ENCODE data around the gene ZMYND19. TPM values are rescaled to one million over a fixed set of nuclear protein-coding genes. Genes with fewer than 3 reads are reported as not detected.
A peak's percentile ranks its signal among the peaks of the same experiment; 100 is the strongest.
"Not testable (repeated sequence)": the region's sequence is repeated elsewhere in the genome, so short reads cannot be mapped to it uniquely, and the experiment has no call there.

ZMYND19 gene
- total RNA-seq, 6 donors from 2014 or later = 10.2 to 28.3 (median 20.9) TPM

GRCh38 chr9:137540536-137540935, 49.8 kb downstream of the ZMYND19 start:
- DNase-seq (no peak), ATAC-seq (ENCODE audit: low FRiP score in 2 of 2) (no peak)
- 89 to 98% methylated on average over 10 to 16 of the region's 18 CpGs for WGBS, 2 donors
- TF ChIP-seq POLR2A (IDR thresholded peaks at IDR 0.05) = no peak
- no peak for TF ChIP-seq CTCF (IDR thresholded peaks at IDR 0.05)
- TF ChIP-seq EP300 (IDR thresholded peaks at IDR 0.05) = no peak
- TF ChIP-seq POLR2AphosphoS5 (IDR thresholded peaks at IDR 0.05) = no peak
- Histone ChIP-seq H3K27me3 (no peaks in the 10 kb centered on the region), H3K4me3 (no peak overlapping the region), H3K9me3 (no peaks in the 10 kb centered on the region), H3K36me3 (peaks cover 0 to 12% (median 4%) of the 10 kb centered on the region in 4 donors), H3K27ac (no peak overlapping the region), H3K4me1 (peaks cover 0 to 2% (median 0%) of the 10 kb centered on the region in 4 donors)

GRCh38 chr9:137538058-137538457, 52.3 kb downstream of the ZMYND19 start:
- peaks cover 8 to 13% (median 11%) of the 10 kb centered on the region in 4 donors for H3K4me1 ChIP-seq
- no peak overlapping the region for H3K4me3 ChIP-seq
- ATAC-seq (ENCODE audit: low FRiP score in 2 of 2) = no peak
- H3K9me3 ChIP-seq = no peaks in the 10 kb centered on the region
- H3K27ac ChIP-seq = no peak overlapping the region
- 95 to 98% methylated on average over 12 to 15 of the region's 16 CpGs for WGBS, 2 donors
- H3K36me3 ChIP-seq = peaks cover 0 to 11% (median 4%) of the 10 kb centered on the region in 4 donors
- DNase-seq = no peak
- H3K27me3 ChIP-seq = no peaks in the 10 kb centered on the region
- TF ChIP-seq EP300 (IDR thresholded peaks at IDR 0.05) = no peak

GRCh38 chr9:137536594-137537131, 53.6 kb downstream of the ZMYND19 start:
- peaks cover 8 to 13% (median 11%) of the 10 kb centered on the region in 4 donors for H3K4me1 ChIP-seq
- not testable (repeated sequence) for DNase-seq; ATAC-seq (ENCODE audit: low FRiP score in 2 of 2); H3K36me3 ChIP-seq; H3K27ac ChIP-seq; H3K9me3 ChIP-seq; H3K4me3 ChIP-seq; H3K27me3 ChIP-seq
- WGBS, 2 donors = 47 to 52% methylated on average over 16 of the region's 16 CpGs

- H3K27ac ChIP-seq = peak overlapping the region in 1 of 4 donors; percentile 4
Measured at GRCh38 chr9:137535120-137535428, 55.2 kb downstream of the ZMYND19 start.

GRCh38 chr9:137534256-137535119, 55.8 kb downstream of the ZMYND19 start:
- Histone ChIP-seq H3K4me3 (no peak overlapping the region), H3K27me3 (no peaks in the 10 kb centered on the region), H3K4me1 (peaks cover 8 to 13% (median 11%) of the 10 kb centered on the region in 4 donors), H3K36me3 (no peaks in the 10 kb centered on the region), H3K9me3 (no peaks in the 10 kb centered on the region), H3K27ac (no peak overlapping the region)
- WGBS, 2 donors = 46 to 58% methylated on average over 18 to 19 of the region's 19 CpGs
- peak in 1 of 2 donors; percentile 80 for DNase-seq
- peak; percentile 81 to 92 for ATAC-seq (ENCODE audit: low FRiP score in 2 of 2)
- TF ChIP-seq EP300 (IDR thresholded peaks at IDR 0.05) = no peak
- TF ChIP-seq POLR2AphosphoS5 (IDR thresholded peaks at IDR 0.05) = no peak
- TF ChIP-seq CTCF (IDR thresholded peaks at IDR 0.05) = peak in 4 of 6 experiments; percentile 22 to 58 (median 50)
- TF ChIP-seq POLR2A (IDR thresholded peaks at IDR 0.05) = no peak

More at GRCh38 chr9:137535120-137535428, 55.2 kb downstream of the ZMYND19 start:
- H3K36me3 ChIP-seq = no peaks in the 10 kb centered on the region
- no peak overlapping the region for H3K4me3 ChIP-seq
- ATAC-seq (ENCODE audit: low FRiP score in 2 of 2) (no peak), DNase-seq (no peak)
- H3K27me3 ChIP-seq = no peaks in the 10 kb centered on the region
- H3K9me3 ChIP-seq = no peaks in the 10 kb centered on the region
- H3K4me1 ChIP-seq = peaks cover 8 to 13% (median 11%) of the 10 kb centered on the region in 4 donors
- TF ChIP-seq CTCF (IDR thresholded peaks at IDR 0.05) = no peak
- no peak for TF ChIP-seq POLR2A (IDR thresholded peaks at IDR 0.05)
- no peak for TF ChIP-seq EP300 (IDR thresholded peaks at IDR 0.05)

GRCh38 chr9:137532891-137533468, 57.3 kb downstream of the ZMYND19 start:
- not testable (repeated sequence) for H3K27ac ChIP-seq; H3K4me3 ChIP-seq; H3K36me3 ChIP-seq; DNase-seq; H3K9me3 ChIP-seq; ATAC-seq (ENCODE audit: low FRiP score in 2 of 2); H3K27me3 ChIP-seq
- peaks cover 8 to 13% (median 11%) of the 10 kb centered on the region in 4 donors for H3K4me1 ChIP-seq
- WGBS, 2 donors = 73 to 77% methylated on average over 5 to 10 of the region's 10 CpGs
